Endodermal cell (in vitro differentiated cells): ENCODE results near the gene CDH4. TPM values are rescaled to one million over a fixed set of nuclear protein-coding genes. Genes with fewer than 3 reads are reported as not detected.

Experiments used
- DNase-seq: peaks from one replicate; pipeline ENCODE4 v3.0.0-alpha.2; 2017
- H3K27ac ChIP-seq: 2 replicates; pipeline ENCODE4 v1.5.1; 2013; ENCODE audit warnings: mild to moderate bottlenecking, low read depth, low read length, moderate library complexity
- H3K27me3 ChIP-seq: 2 replicates; pipeline ENCODE4 v1.6.1; 2013; ENCODE audit warnings: mild to moderate bottlenecking, low read length, moderate library complexity; ENCODE audit not compliant: insufficient read depth, control insufficient read depth, poor library complexity, severe bottlenecking
- H3K36me3 ChIP-seq: 2 replicates; pipeline ENCODE4 v1.7.0; 2013; ENCODE audit warnings: mild to moderate bottlenecking, low read length, moderate library complexity; ENCODE audit not compliant: control insufficient read depth, insufficient read depth
- H3K4me1 ChIP-seq: one replicate; pipeline ENCODE4 v1.7.0; 2013; ENCODE audit warnings: low read length; ENCODE audit not compliant: control insufficient read depth, insufficient read depth
- H3K4me3 ChIP-seq: 2 replicates; pipeline ENCODE4 v1.5.1; 2013; ENCODE audit warnings: mild to moderate bottlenecking, low read length, moderate library complexity
- H3K9ac ChIP-seq: 2 replicates; pipeline ENCODE4 v1.6.1; 2013; ENCODE audit warnings: mild to moderate bottlenecking, low read length, moderate library complexity; ENCODE audit not compliant: poor library complexity, severe bottlenecking; ENCODE audit errors: extremely low read depth
- H3K9me3 ChIP-seq: 2 replicates; pipeline ENCODE4 v1.6.1; 2013; ENCODE audit warnings: mild to moderate bottlenecking, low read length, moderate library complexity; ENCODE audit not compliant: control insufficient read depth
- H3K27ac Mint-ChIP-seq: 2 replicates; pipeline ENCODE4 v1.8.0; 2020; ENCODE audit warnings: mixed read lengths
- H3K27me3 Mint-ChIP-seq: 2 replicates; pipeline ENCODE4 v1.8.0; 2021; ENCODE audit warnings: mild to moderate bottlenecking, mixed read lengths; ENCODE audit not compliant: insufficient read depth
- H3K36me3 Mint-ChIP-seq: 2 replicates; pipeline ENCODE4 v1.8.0; 2020; ENCODE audit warnings: low read depth, mixed read lengths
- H3K4me1 Mint-ChIP-seq: 2 replicates; pipeline ENCODE4 v1.8.0; 2020; ENCODE audit warnings: mixed read lengths
- H3K4me3 Mint-ChIP-seq: 2 replicates; pipeline ENCODE4 v1.8.0; 2020; ENCODE audit warnings: mild to moderate bottlenecking, moderate library complexity, mixed read lengths
- H3K9me3 Mint-ChIP-seq: 2 replicates; pipeline ENCODE4 v1.8.0; 2020; ENCODE audit warnings: mild to moderate bottlenecking, mixed read lengths
- WGBS, 2 experiments: methylation state at CpG; one replicate each; pipeline versions ENCODE4 v1.1.5 to v1.1.7; 2013; ENCODE audit warnings: missing lambda C conversion rate in 2 of 2, mixed read lengths in 1 of 2; ENCODE audit not compliant: insufficient coverage in 1 of 2, insufficient read length in 1 of 2; 5-methylcytosine and 5-hydroxymethylcytosine counted together
- total RNA-seq, 2 donors: library from RNA; stranded (reverse); fragmentation: NEBNext Ultra II Directional in 1 of 2; extraction: Animal tissue kit (Norgen Biotek cat#: 25700) in 1 of 2; gene quantifications; 2 replicates in 1 of 2; 3 replicates in 1 of 2; pipeline ENCODE4 v1.2.1, GENCODE V29; 2021
- TF ChIP-seq, protein P1 (sequence below): fragments of 200-600 bp; sonication (generic); conservative IDR thresholded peaks from 2 replicates; pipeline ENCODE4 v1.5.0; 2021; ENCODE audit warnings: antibody characterized with exemption, mild to moderate bottlenecking

Gene CDH4
- total RNA-seq, 2 donors from 2014 or later = 1.8 to 5.8 TPM

- Histone ChIP-seq H3K4me3 (no peak overlapping the region), H3K9me3 (no peaks in the 10 kb centered on the region), H3K4me1 (peaks cover 8% of the 10 kb centered on the region), H3K27ac (no peak overlapping the region), H3K36me3 (no peaks in the 10 kb centered on the region), H3K27me3 (no peaks in the 10 kb centered on the region), H3K9ac (no peak overlapping the region)
- Mint-ChIP-seq H3K36me3 (no peaks in the 10 kb centered on the region), H3K27ac (no peak overlapping the region), H3K27me3 (peaks cover 10% of the 10 kb centered on the region), H3K9me3 (no peaks in the 10 kb centered on the region), H3K4me3 (no peak overlapping the region), H3K4me1 (peaks cover 39% of the 10 kb centered on the region)
- DNase-seq = no peak
- WGBS, 2 experiments = 89 to 93% methylated on average over 7 to 8 of the region's 8 CpGs
- TF ChIP-seq, protein P1, sequence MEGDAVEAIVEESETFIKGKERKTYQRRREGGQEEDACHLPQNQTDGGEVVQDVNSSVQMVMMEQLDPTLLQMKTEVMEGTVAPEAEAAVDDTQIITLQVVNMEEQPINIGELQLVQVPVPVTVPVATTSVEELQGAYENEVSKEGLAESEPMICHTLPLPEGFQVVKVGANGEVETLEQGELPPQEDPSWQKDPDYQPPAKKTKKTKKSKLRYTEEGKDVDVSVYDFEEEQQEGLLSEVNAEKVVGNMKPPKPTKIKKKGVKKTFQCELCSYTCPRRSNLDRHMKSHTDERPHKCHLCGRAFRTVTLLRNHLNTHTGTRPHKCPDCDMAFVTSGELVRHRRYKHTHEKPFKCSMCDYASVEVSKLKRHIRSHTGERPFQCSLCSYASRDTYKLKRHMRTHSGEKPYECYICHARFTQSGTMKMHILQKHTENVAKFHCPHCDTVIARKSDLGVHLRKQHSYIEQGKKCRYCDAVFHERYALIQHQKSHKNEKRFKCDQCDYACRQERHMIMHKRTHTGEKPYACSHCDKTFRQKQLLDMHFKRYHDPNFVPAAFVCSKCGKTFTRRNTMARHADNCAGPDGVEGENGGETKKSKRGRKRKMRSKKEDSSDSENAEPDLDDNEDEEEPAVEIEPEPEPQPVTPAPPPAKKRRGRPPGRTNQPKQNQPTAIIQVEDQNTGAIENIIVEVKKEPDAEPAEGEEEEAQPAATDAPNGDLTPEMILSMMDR = no peak
These were observed 310.4 kb downstream of the CDH4 start for GRCh38 chr20:61562491-61562890.

DNA sequence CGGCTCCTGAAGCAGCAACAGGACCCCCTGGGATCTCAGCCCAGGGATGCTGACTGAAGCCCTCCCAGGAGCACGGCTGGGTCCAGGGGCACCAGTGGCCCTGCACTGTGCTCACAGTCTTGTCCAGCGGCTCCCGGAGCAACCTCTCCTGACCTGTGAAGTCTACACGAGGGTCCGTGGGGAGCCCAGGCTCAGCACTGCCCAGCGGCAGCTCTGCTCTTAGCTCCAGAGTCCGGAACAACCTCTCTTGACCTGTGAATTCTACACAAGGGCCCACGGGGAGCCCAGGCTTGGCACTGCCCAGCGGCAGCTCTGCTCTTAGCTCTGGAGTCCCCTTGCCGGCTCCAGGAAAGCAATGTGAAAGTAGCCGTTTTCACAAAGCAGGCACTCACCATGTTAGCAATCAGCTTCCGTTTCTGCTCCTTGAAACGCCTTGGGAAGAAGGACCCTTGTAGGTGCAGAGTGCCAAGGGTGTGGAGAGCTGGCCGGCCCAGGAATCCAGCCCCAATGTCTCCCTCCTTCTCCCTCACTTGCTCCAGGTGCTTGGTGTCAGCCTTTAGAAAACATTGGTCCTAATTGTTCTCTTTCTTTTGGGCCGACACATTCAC, 310.9 kb downstream of the CDH4 start:
- peaks cover 38% of the 10 kb centered on the region for H3K4me1 Mint-ChIP-seq
- no peak overlapping the region for H3K27ac Mint-ChIP-seq
- H3K4me1 ChIP-seq = peaks cover 8% of the 10 kb centered on the region
- no peak overlapping the region for H3K27ac ChIP-seq
- WGBS, 2 experiments = 83 to 84% methylated on average over 15 to 16 of the region's 16 CpGs
- H3K9ac ChIP-seq = no peak overlapping the region
- H3K27me3 ChIP-seq = no peaks in the 10 kb centered on the region
- no peaks in the 10 kb centered on the region for H3K9me3 ChIP-seq
- no peaks in the 10 kb centered on the region for H3K36me3 Mint-ChIP-seq
- peaks cover 8% of the 10 kb centered on the region for H3K27me3 Mint-ChIP-seq
- no peaks in the 10 kb centered on the region for H3K36me3 ChIP-seq
- peak; percentile 80 for DNase-seq
- no peaks in the 10 kb centered on the region for H3K9me3 Mint-ChIP-seq
- TF ChIP-seq, protein P1 = no peak
- H3K4me3 ChIP-seq = no peak overlapping the region
- no peak overlapping the region for H3K4me3 Mint-ChIP-seq

DNA sequence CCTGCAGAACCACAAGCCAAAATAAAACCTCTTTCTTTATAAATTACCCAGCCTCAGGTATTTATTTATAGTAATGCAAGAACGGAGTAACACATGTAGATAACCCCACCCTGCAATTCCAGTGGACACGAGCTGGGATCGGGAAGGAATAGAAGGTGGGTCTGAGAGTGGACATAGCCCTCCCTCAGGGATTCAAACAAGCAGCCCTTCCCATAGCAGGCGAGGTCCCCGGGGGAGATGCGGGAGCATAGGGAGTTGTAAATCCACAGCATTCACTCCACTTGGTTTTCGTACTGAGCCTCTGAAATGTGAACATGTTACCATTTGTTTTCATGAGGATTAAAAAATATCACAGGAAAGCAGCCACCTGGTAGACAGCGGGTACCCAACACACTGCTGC, 312.6 kb downstream of the CDH4 start:
- H3K27ac ChIP-seq = no peak overlapping the region
- DNase-seq = no peak
- peaks cover 8% of the 10 kb centered on the region for H3K4me1 ChIP-seq
- H3K9ac ChIP-seq = no peak overlapping the region
- peaks cover 10% of the 10 kb centered on the region for H3K27me3 Mint-ChIP-seq
- peaks cover 30% of the 10 kb centered on the region for H3K4me1 Mint-ChIP-seq
- WGBS, 2 experiments = 90 to 97% methylated on average over 6 to 8 of the region's 8 CpGs
- no peak overlapping the region for H3K4me3 ChIP-seq
- no peaks in the 10 kb centered on the region for H3K9me3 ChIP-seq
- no peak overlapping the region for H3K4me3 Mint-ChIP-seq
- H3K36me3 ChIP-seq = no peaks in the 10 kb centered on the region
- TF ChIP-seq, protein P1 = no peak
- no peak overlapping the region for H3K27ac Mint-ChIP-seq
- H3K36me3 Mint-ChIP-seq = no peaks in the 10 kb centered on the region
- no peaks in the 10 kb centered on the region for H3K27me3 ChIP-seq
- H3K9me3 Mint-ChIP-seq = no peaks in the 10 kb centered on the region
